ENCODE data around the gene FGFBP1. TPM values are rescaled to one million over a fixed set of nuclear protein-coding genes. Genes with fewer than 3 reads are reported as not detected.

FGFBP1 gene
- total RNA-seq, 1 experiment from 2014 or later = not detected

GRCh38 chr4:15894393-15894792, 44.1 kb downstream of the FGFBP1 start:
- Histone ChIP-seq H3K23me2 (ENCODE audit: insufficient read length, low read depth, low read length, poor library complexity, severe bottlenecking) (no peaks in the 10 kb centered on the region), H2BK20ac (ENCODE audit: low read depth, low read length, poor library complexity, severe bottlenecking) (no peak overlapping the region), H3K79me2 (ENCODE audit: insufficient read depth, low read length) (no peaks in the 10 kb centered on the region), H3T11ph (ENCODE audit: low read length) (no peak overlapping the region), H3K4me2 (ENCODE audit: insufficient read depth, insufficient read length, low read length) (no peak overlapping the region), H3K14ac (ENCODE audit: insufficient read depth, low read length) (no peak overlapping the region), H3K23ac (ENCODE audit: insufficient read length, low read depth, low read length) (no peak overlapping the region), H3K56ac (ENCODE audit: insufficient read length, low read depth, low read length) (no peak overlapping the region), H3K9me3 (ENCODE audit: control insufficient read depth, low read depth, low read length) (no peaks in the 10 kb centered on the region), H2AFZ (ENCODE audit: low read length) (no peak overlapping the region), H3K79me1 (ENCODE audit: insufficient read depth, low read depth, low read length, poor library complexity, severe bottlenecking) (no peaks in the 10 kb centered on the region), H3K27me3 (ENCODE audit: insufficient read depth, low read length) (no peaks in the 10 kb centered on the region), H2BK12ac (ENCODE audit: insufficient read length, low read depth, low read length) (no peak overlapping the region), H4K91ac (ENCODE audit: insufficient read length, low read depth, low read length) (no peak overlapping the region), H3K9ac (ENCODE audit: extremely low read depth, insufficient read length, low read length) (no peak overlapping the region), H4K8ac (replicated peaks; ENCODE audit: insufficient read length, low read depth, low read length) (no peak overlapping the region), H3K18ac (ENCODE audit: insufficient read length, low read depth, low read length) (no peak overlapping the region), H4K5ac (ENCODE audit: insufficient read length, low read depth, low read length) (no peak overlapping the region), H2AK5ac (ENCODE audit: insufficient read length, low read length) (no peak overlapping the region), H2BK5ac (ENCODE audit: insufficient read length, low read length) (no peak overlapping the region), H2BK15ac (ENCODE audit: low read depth, low read length) (no peak overlapping the region), H2BK120ac (ENCODE audit: low read depth, low read length, poor library complexity, severe bottlenecking) (no peak overlapping the region), H3K4me1 (ENCODE audit: insufficient read depth, low read length) (no peaks in the 10 kb centered on the region; the same call in 1 of the 2 replicates), H4K20me1 (ENCODE audit: control insufficient read depth, insufficient read depth, insufficient read length) (no peaks in the 10 kb centered on the region), H3K27ac (ENCODE audit: insufficient read length, low read depth, low read length) (no peak overlapping the region), H3K4ac (ENCODE audit: low read depth, low read length) (no peak overlapping the region)
- H3K36me3 Mint-ChIP-seq (ENCODE audit: insufficient read depth in 1 of 3, low read depth in 3 of 3) = no peaks in the 10 kb centered on the region
- H3K9me3 Mint-ChIP-seq = no peaks in the 10 kb centered on the region
- H3K27me3 Mint-ChIP-seq (ENCODE audit: low read depth) = no peaks in the 10 kb centered on the region; the same call in 1 of the 2 replicates
- TF ChIP-seq CTCF (conservative IDR thresholded peaks at IDR 0.05) = no peak
- H3K4me1 Mint-ChIP-seq = peaks cover 2 to 16% of the 10 kb centered on the region in 2 experiments; a peak in 3 of 4 replicates
- no peak for DNase-seq
- H3K4me3 Mint-ChIP-seq = no peak overlapping the region
- no CpG with 5 or more reads among the region's 1 CpG for WGBS (ENCODE audit: extremely low coverage, insufficient read length, low lambda C conversion rate)
- H3K27ac Mint-ChIP-seq = no peak overlapping the region
